Measurements from ENCODE around the gene ZNF91. TPM values are rescaled to one million over a fixed set of nuclear protein-coding genes. Genes with fewer than 3 reads are reported as not detected.

Gene ZNF91
- total RNA-seq, 1 experiment from 2014 or later, result 37.4 TPM

- Histone ChIP-seq H3K4me1 (replicated peaks; ENCODE audit: insufficient read depth) (no peaks in the 10 kb centered on the region), H2AFZ (no peak overlapping the region), H3K79me2 (ENCODE audit: low read depth) (no peaks in the 10 kb centered on the region), H3K36me3 (ENCODE audit: low read depth) (no peaks in the 10 kb centered on the region), H3K9me2 (ENCODE audit: insufficient read depth) (no peaks in the 10 kb centered on the region), H3K4me3 (no peak overlapping the region), H3K27ac (no peak overlapping the region), H4K20me1 (ENCODE audit: insufficient read depth) (no peaks in the 10 kb centered on the region), H3K27me3 (ENCODE audit: insufficient read depth, low read depth) (no peaks in the 10 kb centered on the region), H3F3A (ENCODE audit: insufficient read depth, low read depth) (no peaks in the 10 kb centered on the region), H3K4me2 (no peak overlapping the region), H3K9me3 (ENCODE audit: insufficient read depth, low read depth) (no peaks in the 10 kb centered on the region; the same call in 1 of the 2 replicates)
- DNase-seq, result peak in 1 of 2 experiments; percentile 55
- intact Hi-C loops (cut with micrococcal nuclease; ENCODE audit: unreplicated experiment), result no loop called here
- POLR2A ChIA-PET (ENCODE audit: unreplicated experiment), result no interaction called here
- BruUV-seq (replicated peaks), result no TSS peak
- CTCF ChIA-PET, result no interaction called here
- TF ChIP-seq EZH2 (IDR thresholded peaks at IDR 0.05; ENCODE audit: low read depth) (no peak), CTCF (conservative IDR thresholded peaks at IDR 0.05) (no peak)
These were observed 12.4 kb upstream of the ZNF91 start for GRCh38 chr19:23407616-23408133.

GRCh38 chr19:23406721-23407120 lies 11.4 kb upstream of the ZNF91 start:
- H3F3A ChIP-seq (ENCODE audit: insufficient read depth, low read depth), result no peaks in the 10 kb centered on the region
- BruUV-seq (replicated peaks), result no TSS peak
- no peak for DNase-seq
- no peaks in the 10 kb centered on the region for H3K27me3 ChIP-seq (ENCODE audit: insufficient read depth, low read depth)
- H3K4me2 ChIP-seq, result no peak overlapping the region
- H3K36me3 ChIP-seq (ENCODE audit: low read depth), result no peaks in the 10 kb centered on the region
- H3K9me3 ChIP-seq (ENCODE audit: insufficient read depth, low read depth), result no peaks in the 10 kb centered on the region; the same call in 1 of the 2 replicates
- H3K79me2 ChIP-seq (ENCODE audit: low read depth), result no peaks in the 10 kb centered on the region
- no peak overlapping the region for H2AFZ ChIP-seq
- H3K4me3 ChIP-seq, result no peak overlapping the region
- ChIA-PET POLR2A (ENCODE audit: unreplicated experiment) (no interaction called here), CTCF (no interaction called here)
- TF ChIP-seq EZH2 (IDR thresholded peaks at IDR 0.05; ENCODE audit: low read depth), result no peak
- TF ChIP-seq CTCF (conservative IDR thresholded peaks at IDR 0.05), result no peak
- no peaks in the 10 kb centered on the region for H3K9me2 ChIP-seq (ENCODE audit: insufficient read depth)
- no peaks in the 10 kb centered on the region for H4K20me1 ChIP-seq (ENCODE audit: insufficient read depth)
- H3K27ac ChIP-seq, result no peak overlapping the region
- H3K4me1 ChIP-seq (replicated peaks; ENCODE audit: insufficient read depth), result no peaks in the 10 kb centered on the region
- intact Hi-C loops (cut with micrococcal nuclease; ENCODE audit: unreplicated experiment), result no loop called here

- H3K27ac ChIP-seq, result no peak overlapping the region
- POLR2A ChIA-PET (ENCODE audit: unreplicated experiment), result no interaction called here
- TF ChIP-seq CTCF (conservative IDR thresholded peaks at IDR 0.05) (no peak), EZH2 (IDR thresholded peaks at IDR 0.05; ENCODE audit: low read depth) (no peak)
- H3K27me3 ChIP-seq (ENCODE audit: insufficient read depth, low read depth), result no peaks in the 10 kb centered on the region
- H3K9me3 ChIP-seq (ENCODE audit: insufficient read depth, low read depth), result no peaks in the 10 kb centered on the region; the same call in 1 of the 2 replicates
- H4K20me1 ChIP-seq (ENCODE audit: insufficient read depth), result no peaks in the 10 kb centered on the region
- DNase-seq, result no peak
- H3K4me2 ChIP-seq, result no peak overlapping the region
- no peaks in the 10 kb centered on the region for H3K79me2 ChIP-seq (ENCODE audit: low read depth)
- intact Hi-C loops (cut with micrococcal nuclease; ENCODE audit: unreplicated experiment), result no loop called here
- CTCF ChIA-PET, result no interaction called here
- no TSS peak for BruUV-seq (replicated peaks)
- H3K36me3 ChIP-seq (ENCODE audit: low read depth), result no peaks in the 10 kb centered on the region
- no peaks in the 10 kb centered on the region for H3F3A ChIP-seq (ENCODE audit: insufficient read depth, low read depth)
- no peaks in the 10 kb centered on the region for H3K4me1 ChIP-seq (replicated peaks; ENCODE audit: insufficient read depth)
- H3K4me3 ChIP-seq, result no peak overlapping the region
- H2AFZ ChIP-seq, result no peak overlapping the region
- H3K9me2 ChIP-seq (ENCODE audit: insufficient read depth), result no peaks in the 10 kb centered on the region
These were observed 10.8 kb upstream of the ZNF91 start for GRCh38 chr19:23406091-23406490.
